ENCODE measurements around the gene ATG9B.

ATG9B gene

DNA sequence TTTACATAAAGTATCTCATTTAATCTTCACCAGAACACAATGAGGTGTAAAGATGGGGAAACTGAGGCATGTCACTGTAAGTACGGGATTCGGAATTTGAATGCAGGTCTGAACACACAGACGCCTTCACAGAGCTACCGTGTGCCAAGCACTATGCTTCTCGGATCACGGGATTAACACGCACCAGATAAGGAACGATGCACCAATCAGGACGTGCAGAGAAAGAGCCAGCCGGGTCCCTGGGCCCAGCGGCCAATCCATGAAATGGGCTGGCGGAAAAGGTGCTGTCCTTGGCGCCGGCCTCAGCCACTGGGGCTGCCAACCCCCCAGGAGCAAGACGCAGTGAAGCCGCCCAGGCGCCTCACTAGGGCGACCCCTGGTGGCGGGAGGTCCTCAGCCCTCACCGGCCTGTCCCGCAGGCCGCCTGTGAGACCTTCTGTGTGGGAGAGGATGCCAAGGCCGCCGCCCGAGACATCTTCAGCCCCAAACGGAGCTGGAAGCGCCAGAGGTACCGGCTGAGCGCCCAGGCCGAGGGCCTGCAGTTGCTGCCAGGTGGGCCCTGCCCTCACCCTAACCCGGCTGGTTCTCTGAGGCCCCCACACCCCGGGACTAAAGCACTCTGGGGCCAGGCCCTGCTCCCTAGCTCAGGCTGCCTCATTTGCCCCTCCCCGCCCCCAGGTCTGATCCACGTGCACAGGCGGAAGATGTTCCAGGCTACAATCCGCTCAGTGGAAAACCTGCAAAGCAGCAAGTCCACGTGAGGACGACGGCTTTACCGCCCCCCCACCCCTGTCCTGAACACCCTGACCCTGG is 15.6 kb downstream of the ATG9B start:
- TF ChIP-seq ZFP3 (CRISPR knock-in tag; IDR thresholded peaks at IDR 0.05): no peak
- no peak for TF ChIP-seq BACH2 (CRISPR knock-in tag; IDR thresholded peaks at IDR 0.05; ENCODE audit: borderline replicate concordance)
- TF ChIP-seq, protein P1, sequence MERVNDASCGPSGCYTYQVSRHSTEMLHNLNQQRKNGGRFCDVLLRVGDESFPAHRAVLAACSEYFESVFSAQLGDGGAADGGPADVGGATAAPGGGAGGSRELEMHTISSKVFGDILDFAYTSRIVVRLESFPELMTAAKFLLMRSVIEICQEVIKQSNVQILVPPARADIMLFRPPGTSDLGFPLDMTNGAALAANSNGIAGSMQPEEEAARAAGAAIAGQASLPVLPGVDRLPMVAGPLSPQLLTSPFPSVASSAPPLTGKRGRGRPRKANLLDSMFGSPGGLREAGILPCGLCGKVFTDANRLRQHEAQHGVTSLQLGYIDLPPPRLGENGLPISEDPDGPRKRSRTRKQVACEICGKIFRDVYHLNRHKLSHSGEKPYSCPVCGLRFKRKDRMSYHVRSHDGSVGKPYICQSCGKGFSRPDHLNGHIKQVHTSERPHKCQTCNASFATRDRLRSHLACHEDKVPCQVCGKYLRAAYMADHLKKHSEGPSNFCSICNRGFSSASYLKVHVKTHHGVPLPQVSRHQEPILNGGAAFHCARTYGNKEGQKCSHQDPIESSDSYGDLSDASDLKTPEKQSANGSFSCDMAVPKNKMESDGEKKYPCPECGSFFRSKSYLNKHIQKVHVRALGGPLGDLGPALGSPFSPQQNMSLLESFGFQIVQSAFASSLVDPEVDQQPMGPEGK (CRISPR knock-in tag; IDR thresholded peaks at IDR 0.05; ENCODE audit: borderline replicate concordance): peak; percentile 50; the same call in 1 of the 2 replicates
- no peak for TF ChIP-seq OSR1 (CRISPR knock-in tag; IDR thresholded peaks at IDR 0.05)
- no peak for TF ChIP-seq ZNF8 (CRISPR knock-in tag; IDR thresholded peaks at IDR 0.05)
- TF ChIP-seq PPARA (CRISPR knock-in tag; IDR thresholded peaks at IDR 0.05; ENCODE audit: borderline replicate concordance): no peak
- TF ChIP-seq TOX (CRISPR knock-in tag; IDR thresholded peaks at IDR 0.05; ENCODE audit: borderline replicate concordance): no peak
- no peak for TF ChIP-seq ZFP30 (CRISPR knock-in tag; IDR thresholded peaks at IDR 0.05)
- no peak for ATAC-seq

DNA sequence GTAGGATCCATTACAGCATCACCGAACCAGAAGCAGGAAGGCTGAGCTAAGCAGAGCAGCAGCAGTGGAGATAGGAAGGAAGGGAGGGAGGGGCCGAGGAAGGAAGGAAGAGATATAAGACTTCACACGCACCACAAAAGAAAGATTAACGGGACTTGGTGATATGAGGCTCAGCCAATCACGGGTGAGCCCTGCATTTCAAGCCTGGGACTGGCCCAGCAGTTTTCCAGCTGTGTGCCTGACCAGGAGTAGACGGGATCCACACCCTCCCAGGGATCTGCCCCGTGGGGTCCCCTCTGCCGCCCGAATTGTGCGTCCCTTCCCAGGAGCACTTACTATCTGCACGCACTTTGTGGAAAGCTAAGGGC is 16.2 kb downstream of the ATG9B start:
- TF ChIP-seq RARB (CRISPR knock-in tag; IDR thresholded peaks at IDR 0.05): no peak
- no peak for TF ChIP-seq ZFP30 (CRISPR knock-in tag; IDR thresholded peaks at IDR 0.05)
- no peak for TF ChIP-seq ZNF70 (CRISPR knock-in tag; IDR thresholded peaks at IDR 0.05)
- TF ChIP-seq ZNF565 (CRISPR knock-in tag; conservative IDR thresholded peaks at IDR 0.05; ENCODE audit: low read depth): no peak
- no peak for TF ChIP-seq ZNF8 (CRISPR knock-in tag; IDR thresholded peaks at IDR 0.05)
- TF ChIP-seq ARNTL (CRISPR knock-in tag; IDR thresholded peaks at IDR 0.05; ENCODE audit: borderline replicate concordance, low read depth): no peak
- TF ChIP-seq CSDC2 (CRISPR knock-in tag; IDR thresholded peaks at IDR 0.05): no peak
- TF ChIP-seq, protein P2, sequence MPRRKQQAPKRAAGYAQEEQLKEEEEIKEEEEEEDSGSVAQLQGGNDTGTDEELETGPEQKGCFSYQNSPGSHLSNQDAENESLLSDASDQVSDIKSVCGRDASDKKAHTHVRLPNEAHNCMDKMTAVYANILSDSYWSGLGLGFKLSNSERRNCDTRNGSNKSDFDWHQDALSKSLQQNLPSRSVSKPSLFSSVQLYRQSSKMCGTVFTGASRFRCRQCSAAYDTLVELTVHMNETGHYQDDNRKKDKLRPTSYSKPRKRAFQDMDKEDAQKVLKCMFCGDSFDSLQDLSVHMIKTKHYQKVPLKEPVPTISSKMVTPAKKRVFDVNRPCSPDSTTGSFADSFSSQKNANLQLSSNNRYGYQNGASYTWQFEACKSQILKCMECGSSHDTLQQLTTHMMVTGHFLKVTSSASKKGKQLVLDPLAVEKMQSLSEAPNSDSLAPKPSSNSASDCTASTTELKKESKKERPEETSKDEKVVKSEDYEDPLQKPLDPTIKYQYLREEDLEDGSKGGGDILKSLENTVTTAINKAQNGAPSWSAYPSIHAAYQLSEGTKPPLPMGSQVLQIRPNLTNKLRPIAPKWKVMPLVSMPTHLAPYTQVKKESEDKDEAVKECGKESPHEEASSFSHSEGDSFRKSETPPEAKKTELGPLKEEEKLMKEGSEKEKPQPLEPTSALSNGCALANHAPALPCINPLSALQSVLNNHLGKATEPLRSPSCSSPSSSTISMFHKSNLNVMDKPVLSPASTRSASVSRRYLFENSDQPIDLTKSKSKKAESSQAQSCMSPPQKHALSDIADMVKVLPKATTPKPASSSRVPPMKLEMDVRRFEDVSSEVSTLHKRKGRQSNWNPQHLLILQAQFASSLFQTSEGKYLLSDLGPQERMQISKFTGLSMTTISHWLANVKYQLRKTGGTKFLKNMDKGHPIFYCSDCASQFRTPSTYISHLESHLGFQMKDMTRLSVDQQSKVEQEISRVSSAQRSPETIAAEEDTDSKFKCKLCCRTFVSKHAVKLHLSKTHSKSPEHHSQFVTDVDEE (CRISPR knock-in tag; IDR thresholded peaks at IDR 0.05): no peak
- TF ChIP-seq BACH2 (CRISPR knock-in tag; IDR thresholded peaks at IDR 0.05; ENCODE audit: borderline replicate concordance): no peak
- TF ChIP-seq TCF4 (CRISPR knock-in tag; IDR thresholded peaks at IDR 0.05; ENCODE audit: borderline replicate concordance): no peak
- TF ChIP-seq ESRRG (CRISPR knock-in tag; IDR thresholded peaks at IDR 0.05): no peak
- TF ChIP-seq ZFP3 (CRISPR knock-in tag; IDR thresholded peaks at IDR 0.05): no peak
- TF ChIP-seq, protein P3, sequence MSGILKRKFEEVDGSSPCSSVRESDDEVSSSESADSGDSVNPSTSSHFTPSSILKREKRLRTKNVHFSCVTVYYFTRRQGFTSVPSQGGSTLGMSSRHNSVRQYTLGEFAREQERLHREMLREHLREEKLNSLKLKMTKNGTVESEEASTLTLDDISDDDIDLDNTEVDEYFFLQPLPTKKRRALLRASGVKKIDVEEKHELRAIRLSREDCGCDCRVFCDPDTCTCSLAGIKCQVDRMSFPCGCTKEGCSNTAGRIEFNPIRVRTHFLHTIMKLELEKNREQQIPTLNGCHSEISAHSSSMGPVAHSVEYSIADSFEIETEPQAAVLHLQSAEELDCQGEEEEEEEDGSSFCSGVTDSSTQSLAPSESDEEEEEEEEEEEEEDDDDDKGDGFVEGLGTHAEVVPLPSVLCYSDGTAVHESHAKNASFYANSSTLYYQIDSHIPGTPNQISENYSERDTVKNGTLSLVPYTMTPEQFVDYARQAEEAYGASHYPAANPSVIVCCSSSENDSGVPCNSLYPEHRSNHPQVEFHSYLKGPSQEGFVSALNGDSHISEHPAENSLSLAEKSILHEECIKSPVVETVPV (CRISPR knock-in tag; IDR thresholded peaks at IDR 0.05): no peak
- TF ChIP-seq, protein P4, sequence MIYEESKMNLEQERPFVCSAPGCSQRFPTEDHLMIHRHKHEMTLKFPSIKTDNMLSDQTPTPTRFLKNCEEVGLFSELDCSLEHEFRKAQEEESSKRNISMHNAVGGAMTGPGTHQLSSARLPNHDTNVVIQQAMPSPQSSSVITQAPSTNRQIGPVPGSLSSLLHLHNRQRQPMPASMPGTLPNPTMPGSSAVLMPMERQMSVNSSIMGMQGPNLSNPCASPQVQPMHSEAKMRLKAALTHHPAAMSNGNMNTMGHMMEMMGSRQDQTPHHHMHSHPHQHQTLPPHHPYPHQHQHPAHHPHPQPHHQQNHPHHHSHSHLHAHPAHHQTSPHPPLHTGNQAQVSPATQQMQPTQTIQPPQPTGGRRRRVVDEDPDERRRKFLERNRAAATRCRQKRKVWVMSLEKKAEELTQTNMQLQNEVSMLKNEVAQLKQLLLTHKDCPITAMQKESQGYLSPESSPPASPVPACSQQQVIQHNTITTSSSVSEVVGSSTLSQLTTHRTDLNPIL (CRISPR knock-in tag; IDR thresholded peaks at IDR 0.05; ENCODE audit: low read depth): no peak
- TF ChIP-seq PPARA (CRISPR knock-in tag; IDR thresholded peaks at IDR 0.05; ENCODE audit: borderline replicate concordance): no peak
- no peak for TF ChIP-seq ZC3H10 (CRISPR knock-in tag; IDR thresholded peaks at IDR 0.05)
- TF ChIP-seq OSR1 (CRISPR knock-in tag; IDR thresholded peaks at IDR 0.05): no peak
- TF ChIP-seq ISL1 (CRISPR knock-in tag; IDR thresholded peaks at IDR 0.05): no peak
- TF ChIP-seq TOX (CRISPR knock-in tag; IDR thresholded peaks at IDR 0.05; ENCODE audit: borderline replicate concordance): no peak
- ATAC-seq: no peak

DNA sequence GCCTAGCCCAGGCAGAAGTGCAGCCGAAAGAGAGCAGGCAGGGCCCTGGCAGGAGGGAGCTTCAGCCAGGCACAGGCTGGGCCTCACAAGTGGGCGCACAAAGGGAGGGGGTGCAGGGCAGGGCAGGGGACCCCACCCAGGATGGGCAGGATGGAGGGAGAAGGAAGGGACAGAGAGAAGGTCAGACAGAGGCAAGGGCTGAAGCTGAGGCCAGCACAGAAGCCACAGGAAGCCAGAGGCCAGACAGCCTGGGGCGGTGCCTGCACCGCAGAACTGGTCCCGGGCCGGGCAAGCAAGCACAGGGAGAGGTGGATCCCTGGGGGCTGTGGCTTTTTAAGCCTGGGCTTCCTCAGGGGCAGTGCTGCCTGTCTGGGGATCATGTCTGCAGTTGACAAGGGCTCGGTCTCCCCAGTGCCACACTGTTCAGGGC is 16.8 kb downstream of the ATG9B start:
- ATAC-seq: peak; percentile 21

More for the DNA sequence above, 16.8 kb downstream of the ATG9B start:
- TF ChIP-seq ESRRG (CRISPR knock-in tag; IDR thresholded peaks at IDR 0.05): no peak
- TF ChIP-seq PPARA (CRISPR knock-in tag; IDR thresholded peaks at IDR 0.05; ENCODE audit: borderline replicate concordance): no peak

Data from SK-N-SH treated with all-trans-retinoic acid at 6 μM for 48 hours (cell line).